H9 (cell line): ENCODE data around the gene TDRD7. TPM values are rescaled to one million over a fixed set of nuclear protein-coding genes. Genes with fewer than 3 reads are reported as not detected.
"Not testable (repeated sequence)": the region's sequence is repeated elsewhere in the genome, so short reads cannot be mapped to it uniquely, and the experiment has no call there.

Experiments used
- DNase-seq: peaks from one replicate; pipeline ENCODE4 v3.0.0-alpha.2; 2017
- H2AFZ ChIP-seq: one replicate; pipeline ENCODE4 v1.6.1; 2013; ENCODE audit warnings: mild to moderate bottlenecking, low read length, control low read depth, moderate library complexity
- H2AK5ac ChIP-seq: 2 replicates; pipeline ENCODE4 v1.6.1; 2013; ENCODE audit warnings: low read length, control low read depth, mixed read lengths; ENCODE audit not compliant: insufficient read length
- H2BK120ac ChIP-seq: one replicate; pipeline ENCODE4 v1.6.1; 2013; ENCODE audit warnings: low read depth, mild to moderate bottlenecking, low read length, control low read depth, inconsistent platforms; ENCODE audit not compliant: poor library complexity, severe bottlenecking
- H2BK12ac ChIP-seq: 2 replicates; pipeline ENCODE4 v1.6.1; 2013; ENCODE audit warnings: low read length, control low read depth, mixed read lengths, low read depth; ENCODE audit not compliant: insufficient read length
- H2BK15ac ChIP-seq: 2 replicates; pipeline ENCODE4 v1.6.1; 2013; ENCODE audit warnings: low read depth, low read length, control low read depth
- H2BK20ac ChIP-seq: one replicate; pipeline ENCODE4 v1.6.1; 2013; ENCODE audit warnings: low read depth, mild to moderate bottlenecking, low read length, control low read depth, inconsistent platforms; ENCODE audit not compliant: poor library complexity, severe bottlenecking
- H2BK5ac ChIP-seq: 2 replicates; pipeline ENCODE4 v1.6.1; 2013; ENCODE audit warnings: low read length, control low read depth, mixed read lengths; ENCODE audit not compliant: insufficient read length
- H3K14ac ChIP-seq: 2 replicates; pipeline ENCODE4 v1.6.1; 2013; ENCODE audit warnings: low read length, control low read depth; ENCODE audit not compliant: insufficient read depth
- H3K18ac ChIP-seq: 2 replicates; pipeline ENCODE4 v1.6.1; 2013; ENCODE audit warnings: low read depth, mild to moderate bottlenecking, mixed read lengths, low read length, control low read depth; ENCODE audit not compliant: insufficient read length
- H3K23ac ChIP-seq: 2 replicates; pipeline ENCODE4 v1.6.1; 2013; ENCODE audit warnings: low read length, control low read depth, mixed read lengths, low read depth; ENCODE audit not compliant: insufficient read length
- H3K23me2 ChIP-seq: 2 replicates; pipeline ENCODE4 v1.6.1; 2013; ENCODE audit warnings: low read depth, mild to moderate bottlenecking, mixed read lengths, low read length, control low read depth; ENCODE audit not compliant: insufficient read length, poor library complexity, severe bottlenecking
- H3K27ac ChIP-seq: 2 replicates; pipeline ENCODE4 v1.5.1; 2013; ENCODE audit warnings: low read length, control low read depth, mixed read lengths, low read depth; ENCODE audit not compliant: insufficient read length
- H3K27me3 ChIP-seq: 2 replicates; pipeline ENCODE4 v1.6.1; 2013; ENCODE audit warnings: low read length, control low read depth, inconsistent platforms; ENCODE audit not compliant: insufficient read depth
- H3K4ac ChIP-seq: 2 replicates; pipeline ENCODE4 v1.6.1; 2013; ENCODE audit warnings: low read depth, mild to moderate bottlenecking, control low read depth, inconsistent platforms, low read length, moderate library complexity
- H3K4me1 ChIP-seq: 2 replicates; pipeline ENCODE4 v1.6.1; 2013; ENCODE audit warnings: low read length, control low read depth, inconsistent platforms; ENCODE audit not compliant: insufficient read depth
- H3K4me2 ChIP-seq: 2 replicates; pipeline ENCODE4 v1.6.1; 2013; ENCODE audit warnings: low read length, control low read depth, mixed read lengths; ENCODE audit not compliant: insufficient read length, insufficient read depth
- H3K56ac ChIP-seq: 2 replicates; pipeline ENCODE4 v1.6.1; 2013; ENCODE audit warnings: low read depth, mild to moderate bottlenecking, mixed read lengths, low read length, control low read depth; ENCODE audit not compliant: insufficient read length
- H3K79me1 ChIP-seq: 2 replicates; pipeline ENCODE4 v1.6.1; 2013; ENCODE audit warnings: low read depth, mild to moderate bottlenecking, moderate library complexity, low read length, control low read depth, inconsistent platforms; ENCODE audit not compliant: insufficient read depth, poor library complexity, severe bottlenecking
- H3K79me2 ChIP-seq: 2 replicates; pipeline ENCODE4 v1.6.1; 2013; ENCODE audit warnings: low read length, control low read depth, inconsistent platforms; ENCODE audit not compliant: insufficient read depth
- H3K9ac ChIP-seq: 2 replicates; pipeline ENCODE4 v1.6.1; 2013; ENCODE audit warnings: low read length, control low read depth, mixed read lengths; ENCODE audit not compliant: insufficient read length; ENCODE audit errors: extremely low read depth
- H3K9me3 ChIP-seq: one replicate; pipeline ENCODE4 v1.6.1; 2013; ENCODE audit warnings: low read depth, low read length, inconsistent platforms; ENCODE audit not compliant: control insufficient read depth
- H3T11ph ChIP-seq: one replicate; pipeline ENCODE4 v1.6.1; 2013; ENCODE audit warnings: mild to moderate bottlenecking, low read length, control low read depth, inconsistent platforms
- H4K20me1 ChIP-seq: one replicate; pipeline ENCODE4 v1.6.1; 2013; ENCODE audit not compliant: control insufficient read depth, insufficient read length, insufficient read depth
- H4K5ac ChIP-seq: 2 replicates; pipeline ENCODE4 v1.6.1; 2013; ENCODE audit warnings: low read depth, mild to moderate bottlenecking, mixed read lengths, low read length, control low read depth; ENCODE audit not compliant: insufficient read length
- H4K8ac ChIP-seq: replicated peaks from 2 replicates; pipeline ENCODE4 v1.6.1; 2013; ENCODE audit warnings: low read length, control low read depth, mixed read lengths, low read depth; ENCODE audit not compliant: insufficient read length
- H4K91ac ChIP-seq: 2 replicates; pipeline ENCODE4 v1.6.1; 2013; ENCODE audit warnings: low read depth, mild to moderate bottlenecking, moderate library complexity, mixed read lengths, low read length, control low read depth; ENCODE audit not compliant: insufficient read length
- H3K27ac Mint-ChIP-seq, 3 experiments: 2 replicates in 2 of 3; 3 replicates in 1 of 3; pipeline ENCODE4 v1.8.0; 2020 to 2021; ENCODE audit warnings: mixed read lengths in 3 of 3, mild to moderate bottlenecking in 1 of 3, moderate library complexity in 1 of 3
- H3K27me3 Mint-ChIP-seq: 2 replicates; pipeline ENCODE4 v1.8.0; 2021; ENCODE audit warnings: low read depth, mild to moderate bottlenecking, moderate library complexity, mixed read lengths
- H3K36me3 Mint-ChIP-seq, 3 experiments: 2 replicates in 2 of 3; 3 replicates in 1 of 3; pipeline ENCODE4 v1.8.0; 2020 to 2021; ENCODE audit warnings: low read depth in 3 of 3, mixed read lengths in 3 of 3; ENCODE audit not compliant: insufficient read depth in 1 of 3
- H3K4me1 Mint-ChIP-seq, 2 experiments: 2 replicates each; pipeline ENCODE4 v1.8.0; 2020; ENCODE audit warnings: mixed read lengths in 2 of 2
- H3K4me3 Mint-ChIP-seq, 2 experiments: 2 replicates in 1 of 2; 3 replicates in 1 of 2; pipeline ENCODE4 v1.8.0; 2020 to 2021; ENCODE audit warnings: mild to moderate bottlenecking in 2 of 2, mixed read lengths in 2 of 2, moderate library complexity in 1 of 2
- H3K9me3 Mint-ChIP-seq, 2 experiments: 2 replicates in 1 of 2; 3 replicates in 1 of 2; pipeline ENCODE4 v1.8.0; 2020; ENCODE audit warnings: mild to moderate bottlenecking in 2 of 2, mixed read lengths in 2 of 2, moderate library complexity in 1 of 2
- WGBS: extraction: QIAGEN DNeasy Blood & Tissue Kit; methylation state at CpG from one replicate; pipeline ENCODE4 v1.1.7; 2013; ENCODE audit warnings: missing lambda C conversion rate, low lambda C conversion rate, mixed read lengths; ENCODE audit not compliant: insufficient read length; ENCODE audit errors: extremely low coverage; 5-methylcytosine and 5-hydroxymethylcytosine counted together
- total RNA-seq: library from RNA; stranded (reverse); gene quantifications from 2 replicates; pipeline ENCODE4 v1.2.1, GENCODE V29; 2021

Gene TDRD7
- total RNA-seq, 1 experiment from 2014 or later, result 5.1 TPM

- Mint-ChIP-seq H3K4me1 (peaks cover 10 to 16% of the 10 kb centered on the region in 2 experiments), H3K9me3 (peaks cover 9 to 13% of the 10 kb centered on the region in 2 experiments; a peak in 4 of 5 replicates), H3K27me3 (peaks cover 41% of the 10 kb centered on the region)
- not testable (repeated sequence) for H4K20me1 ChIP-seq, H3K4me1 ChIP-seq, H2AFZ ChIP-seq, H2BK5ac ChIP-seq, H3K9ac ChIP-seq, H3T11ph ChIP-seq, H3K4me3 Mint-ChIP-seq, H3K27ac Mint-ChIP-seq, H3K56ac ChIP-seq, H4K91ac ChIP-seq, H3K14ac ChIP-seq, H2AK5ac ChIP-seq, H4K8ac ChIP-seq, H3K36me3 Mint-ChIP-seq, H2BK12ac ChIP-seq, H3K79me1 ChIP-seq, DNase-seq, H3K27ac ChIP-seq, H3K9me3 ChIP-seq, H3K18ac ChIP-seq, H3K79me2 ChIP-seq, H3K23ac ChIP-seq, H3K4ac ChIP-seq, H2BK15ac ChIP-seq, H2BK120ac ChIP-seq, H4K5ac ChIP-seq, H3K4me2 ChIP-seq, H2BK20ac ChIP-seq
- H3K23me2 ChIP-seq, result peaks cover 16% of the 10 kb centered on the region
- H3K27me3 ChIP-seq, result peaks cover 34% of the 10 kb centered on the region
- WGBS, result no CpG with 5 or more reads among the region's 5 CpGs
Observed at GRCh38 chr9:97498846-97499245, 87.0 kb downstream of the TDRD7 start.
